ENCODE results near the gene RERE.

RERE gene

GRCh38 chr1:8661185-8662110 lies 156.0 kb downstream of the RERE start (continued):
- TF ChIP-seq ZNF558 (tag by site-specific recombination; IDR thresholded peaks at IDR 0.05) (peak; percentile 28; the same call in 1 of the 2 replicates), KLF17 (tag by site-specific recombination; IDR thresholded peaks at IDR 0.05) (no peak)

- no peaks in the 10 kb centered on the region for H3K9me3 ChIP-seq (ENCODE audit: control insufficient read depth, insufficient read depth, low read depth, low read length)
- POLR2A ChIA-PET, result interaction anchor here (0.9 to 1.0 kb wide), 2 partner anchors 34 to 89 kb away, joined by 3 read pairs; no protein-coding TSS in a partner anchor
- TF ChIP-seq ZNF266 (tag by site-specific recombination; IDR thresholded peaks at IDR 0.05; ENCODE audit: low read depth) (no peak), SP7 (tag by site-specific recombination; IDR thresholded peaks at IDR 0.05) (0 out of 2 replicates have a peak, but pooled peaks have one; percentile 11), YY2 (tag by site-specific recombination; IDR thresholded peaks at IDR 0.05) (no peak), ZNF600 (tag by site-specific recombination; IDR thresholded peaks at IDR 0.05) (peak; percentile 79), ZSCAN18 (tag by site-specific recombination; IDR thresholded peaks at IDR 0.05) (no peak), PRDM6 (tag by site-specific recombination; IDR thresholded peaks at IDR 0.05) (0 out of 2 replicates have a peak, but pooled peaks have one; percentile 49), ZBTB10 (tag by site-specific recombination; IDR thresholded peaks at IDR 0.05) (no peak), ZNF76 (tag by site-specific recombination; IDR thresholded peaks at IDR 0.05; ENCODE audit: borderline replicate concordance, low read depth) (no peak), ZBTB17 (tag by site-specific recombination; IDR thresholded peaks at IDR 0.05) (peak; percentile 74), ZFP3 (tag by site-specific recombination; IDR thresholded peaks at IDR 0.05; ENCODE audit: low read depth) (no peak), SP3 (tag by site-specific recombination; IDR thresholded peaks at IDR 0.05) (no peak)
- H3K27ac ChIP-seq (ENCODE audit: extremely low read depth, low read depth, low read length), result peak overlapping the region; percentile 76; the same call in 1 of the 2 replicates
- CTCF ChIA-PET, result interaction anchor here (0.5 to 1.2 kb wide), 7 partner anchors 9 to 685 kb away, joined by 3 to 7 read pairs (median 3); no protein-coding TSS in a partner anchor
- peaks cover 22% of the 10 kb centered on the region for H3K4me1 ChIP-seq (ENCODE audit: control insufficient read depth, insufficient read depth, low read length)
- peaks cover 0 to 6% of the 10 kb centered on the region in 2 experiments; a peak in 1 of 3 replicates for H3K36me3 ChIP-seq (ENCODE audit: control insufficient read depth in 2 of 2, insufficient read depth in 1 of 2, low read length in 2 of 2)
- H3K4me3 ChIP-seq (ENCODE audit: low read depth, low read length), result no peak overlapping the region
Measured at GRCh38 chr1:8660411-8660828, 157.0 kb downstream of the RERE start.

- Histone ChIP-seq H3K36me3 (ENCODE audit: control insufficient read depth in 2 of 2, insufficient read depth in 1 of 2, low read length in 2 of 2) (peaks cover 0 to 6% of the 10 kb centered on the region in 2 experiments; a peak in 2 of 3 replicates), H3K4me3 (ENCODE audit: low read depth, low read length) (no peak overlapping the region), H3K9me3 (ENCODE audit: control insufficient read depth, insufficient read depth, low read depth, low read length) (no peaks in the 10 kb centered on the region), H3K4me1 (ENCODE audit: control insufficient read depth, insufficient read depth, low read length) (peaks cover 22% of the 10 kb centered on the region), H3K27ac (ENCODE audit: extremely low read depth, low read depth, low read length) (no peak overlapping the region)
- ChIA-PET CTCF (interaction anchor here (0.6 to 1.1 kb wide), 2 partner anchors 26 to 684 kb away, joined by 3 to 7 read pairs; no protein-coding TSS in a partner anchor), POLR2A (interaction anchor here (0.6 to 1.0 kb wide), 2 partner anchors 10 to 33 kb away, joined by 3 read pairs; no protein-coding TSS in a partner anchor)
- TF ChIP-seq ZSCAN16 (tag by site-specific recombination; IDR thresholded peaks at IDR 0.05) (no peak), ZNF10 (tag by site-specific recombination; IDR thresholded peaks at IDR 0.05) (no peak), ZNF223 (tag by site-specific recombination; IDR thresholded peaks at IDR 0.05) (no peak), TRIM28 (IDR thresholded peaks at IDR 0.05; ENCODE audit: borderline replicate concordance, low read length) (no peak), ZNF623 (tag by site-specific recombination; IDR thresholded peaks at IDR 0.05) (no peak), KLF17 (tag by site-specific recombination; IDR thresholded peaks at IDR 0.05) (no peak), ZNF48 (tag by site-specific recombination; IDR thresholded peaks at IDR 0.05) (no peak), ZNF23 (tag by site-specific recombination; IDR thresholded peaks at IDR 0.05; ENCODE audit: borderline replicate concordance) (no peak), SCRT2 (tag by site-specific recombination; IDR thresholded peaks at IDR 0.05) (no peak)
Measured at GRCh38 chr1:8659593-8659992, 157.8 kb downstream of the RERE start.

Data from HEK293 (cell line).